Hepatic stellate cell (primary cell): ENCODE data around the gene ADD1.

ENCODE experiments used
- DNase-seq: peaks from one replicate; pipeline ENCODE4 v3.0.0; 2011; ENCODE audit warnings: low spot score

The ADD1 gene

GRCh38 chr4:2963966-2964471, 120.4 kb downstream of the ADD1 start:
- DNase-seq: peak; percentile 83

GRCh38 chr4:2964706-2965258, 121.1 kb downstream of the ADD1 start:
- no peak for DNase-seq

- DNase-seq: no peak
These were observed 121.6 kb downstream of the ADD1 start for GRCh38 chr4:2965262-2965661.

GRCh38 chr4:2968381-2968780, 124.7 kb downstream of the ADD1 start:
- no peak for DNase-seq

- DNase-seq: no peak
These were observed 127.6 kb downstream of the ADD1 start for GRCh38 chr4:2971275-2971674.

GRCh38 chr4:2977211-2978088, 133.8 kb downstream of the ADD1 start:
- DNase-seq: peak; percentile 47
